H54 (cell line): ENCODE results near the gene DIAPH2.

Experiments used
- DNase-seq: peaks from one replicate; pipeline ENCODE4 v3.0.0; 2011; ENCODE audit warnings: low spot score, mixed read lengths; ENCODE audit not compliant: insufficient read length
- FAIRE-seq: peaks from 3 replicates; lab custom pipeline; 2011; peaks lifted over from hg19 to GRCh38; lab: Jason Lieb, UNC
- POLR2A ChIP-seq: IDR thresholded peaks from 2 replicates; pipeline ENCODE4 v1.6.1; 2011; ENCODE audit warnings: low read depth, mild to moderate bottlenecking, low read length

DIAPH2 gene

DNA sequence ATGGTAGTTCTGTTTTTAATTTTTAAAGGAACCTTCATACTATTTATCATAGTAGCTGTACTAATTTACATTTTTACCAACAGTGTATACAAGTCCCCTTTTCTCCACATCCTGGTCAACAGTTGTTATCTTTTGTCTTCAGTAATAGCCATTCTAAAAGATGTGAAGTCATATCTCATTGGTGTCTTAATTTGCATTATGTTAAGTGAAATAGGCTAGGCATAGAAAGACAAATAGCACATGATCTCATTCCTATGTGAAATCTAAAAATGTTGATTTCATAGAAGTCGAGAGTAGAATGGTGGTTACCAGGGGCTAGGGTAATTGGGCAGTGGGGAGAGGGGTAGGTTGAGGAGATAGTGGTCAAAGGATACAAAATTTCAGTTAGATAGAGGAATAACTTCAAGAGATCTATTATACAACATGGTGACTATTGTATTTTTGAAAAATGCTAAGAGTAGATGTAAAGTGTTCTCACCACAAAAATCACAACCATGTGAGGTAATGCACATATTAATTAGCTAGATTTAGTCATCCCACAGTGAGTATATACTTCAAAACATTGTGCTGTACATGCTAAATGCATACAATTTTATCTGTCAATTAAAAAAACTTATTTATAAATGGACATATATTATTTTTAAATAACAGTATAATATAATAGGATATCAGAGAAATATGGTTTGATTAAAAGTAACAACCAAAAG is 58.9 kb downstream of the DIAPH2 start:
- DNase-seq = no peak
- FAIRE-seq = no peak
- no peak for TF ChIP-seq POLR2A

DNA sequence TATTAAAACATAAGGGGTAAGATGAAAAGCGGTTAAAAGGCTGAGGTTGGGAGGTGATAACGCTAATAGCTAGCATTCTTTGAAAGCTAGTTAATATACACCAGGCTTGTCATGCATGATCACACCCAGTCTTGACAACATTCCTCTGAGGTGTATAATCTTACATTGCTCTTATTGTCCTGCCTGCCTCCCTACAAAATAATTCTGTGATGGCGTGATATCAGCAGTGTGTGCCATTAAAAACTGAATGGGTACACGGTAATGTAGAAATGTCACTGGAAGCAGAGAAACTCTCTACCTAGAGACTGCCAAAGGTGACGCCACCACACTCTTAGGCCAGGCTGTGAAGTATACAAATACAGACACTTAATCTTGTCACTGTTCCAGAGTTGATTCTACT is 68.1 kb downstream of the DIAPH2 start:
- TF ChIP-seq POLR2A = no peak
- DNase-seq = no peak
- FAIRE-seq = no peak

DNA sequence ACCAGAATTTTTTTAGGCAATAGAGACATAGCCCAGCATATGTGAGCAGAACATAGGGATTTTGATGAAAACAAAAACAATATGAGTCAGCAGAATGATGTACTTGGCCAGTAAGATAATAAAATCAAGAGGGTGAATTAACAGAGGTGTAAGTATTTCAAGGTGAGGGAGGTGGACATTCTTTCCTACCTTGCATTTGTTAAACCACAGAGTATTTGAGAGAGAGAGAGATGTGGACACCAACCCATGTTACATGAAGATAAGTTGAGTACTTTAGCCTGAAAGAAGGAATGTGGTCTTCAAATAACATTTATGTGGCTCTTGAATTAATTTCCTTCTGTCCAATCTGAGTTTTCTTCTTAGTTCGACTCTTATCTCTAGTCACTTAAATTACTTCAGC is 68.6 kb downstream of the DIAPH2 start:
- no peak for TF ChIP-seq POLR2A
- FAIRE-seq (no peak), DNase-seq (no peak)

DNA sequence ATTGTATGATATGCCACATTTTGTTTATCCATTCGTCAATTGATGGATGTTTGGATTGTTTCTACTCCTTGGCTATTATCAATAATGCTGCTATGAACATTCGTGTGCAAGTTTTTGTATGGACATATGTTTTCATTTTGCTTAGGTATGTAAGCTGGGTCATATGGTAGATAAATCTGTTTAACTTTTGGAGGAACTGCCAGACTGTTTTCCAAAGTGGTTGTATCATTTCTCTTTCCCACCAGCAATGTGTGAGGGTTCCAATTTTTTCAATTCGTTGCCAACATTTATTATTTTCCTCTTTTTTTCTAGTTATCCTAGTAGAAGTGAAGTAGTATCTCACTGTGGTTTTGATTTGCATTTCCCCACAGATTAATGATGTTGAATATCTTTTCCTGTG is 71.8 kb downstream of the DIAPH2 start:
- TF ChIP-seq POLR2A = no peak
- DNase-seq (no peak), FAIRE-seq (no peak)

DNA sequence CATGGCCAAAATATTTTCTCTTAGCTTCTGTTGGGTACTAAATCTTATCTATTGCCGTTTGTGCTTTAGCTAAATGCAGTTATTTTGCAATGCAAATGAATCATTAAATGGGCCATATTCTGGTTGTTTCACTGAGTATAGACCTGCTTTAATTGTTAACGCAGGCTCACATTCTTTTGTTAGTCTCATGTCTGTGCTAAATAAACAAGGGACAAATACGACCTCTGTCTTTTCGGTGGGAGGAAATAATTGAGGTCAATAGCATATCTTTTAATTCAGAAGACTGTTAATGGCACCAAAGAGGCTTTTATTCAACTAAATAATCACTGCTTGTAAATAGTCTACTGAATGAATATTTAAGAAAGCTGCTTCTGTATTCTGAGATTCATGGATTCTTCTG is 76.9 kb downstream of the DIAPH2 start:
- TF ChIP-seq POLR2A = no peak
- DNase-seq (no peak), FAIRE-seq (no peak)

DNA sequence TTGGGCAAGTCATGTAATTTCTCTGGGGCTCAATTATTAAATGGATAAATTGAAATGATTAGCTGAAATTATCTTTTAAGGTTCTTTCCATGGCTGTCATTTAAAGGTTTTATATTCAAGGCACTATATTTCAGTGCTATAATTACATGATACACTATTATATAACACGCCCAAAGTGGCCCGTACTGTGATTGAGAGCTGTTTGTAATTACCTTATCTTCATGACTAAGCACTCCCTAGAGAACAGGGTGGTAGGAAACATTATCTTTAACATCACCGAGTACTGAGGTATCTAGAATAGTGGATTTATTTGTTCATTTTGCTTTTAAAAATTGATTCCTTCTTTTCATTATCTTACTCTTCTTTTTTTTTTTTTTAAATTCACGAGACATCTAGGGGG is 79.0 kb downstream of the DIAPH2 start:
- no peak for TF ChIP-seq POLR2A
- FAIRE-seq (no peak), DNase-seq (no peak)

GRCh38 chrX:96764864-96765263 is 80.2 kb downstream of the DIAPH2 start:
- FAIRE-seq = no peak
- DNase-seq = no peak
- no peak for TF ChIP-seq POLR2A

- FAIRE-seq (no peak), DNase-seq (no peak)
- TF ChIP-seq POLR2A = no peak
Observed at GRCh38 chrX:96770315-96770714, 85.7 kb downstream of the DIAPH2 start.

DNA sequence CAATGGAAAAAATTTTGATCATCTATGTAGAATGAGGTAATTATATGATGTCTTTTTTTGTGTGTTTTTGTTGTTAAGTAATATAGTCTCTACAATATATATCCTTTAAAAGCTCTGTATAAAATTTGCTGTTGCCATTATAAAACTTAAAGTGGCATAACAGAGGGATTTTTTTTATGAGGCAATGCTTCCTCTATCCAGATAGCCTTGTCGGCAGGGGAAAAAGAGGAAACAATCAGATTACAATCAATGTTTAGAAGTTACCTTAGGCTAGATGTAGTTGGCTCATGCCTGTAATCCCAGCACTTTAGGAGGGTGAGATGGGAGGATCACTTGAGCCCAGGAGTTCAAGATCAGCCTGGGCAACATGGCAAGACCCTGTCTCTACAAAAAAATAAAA is 86.8 kb downstream of the DIAPH2 start:
- no peak for TF ChIP-seq POLR2A

GRCh38 chrX:96774116-96774515 is 89.5 kb downstream of the DIAPH2 start:
- FAIRE-seq (no peak), DNase-seq (no peak)
- TF ChIP-seq POLR2A = no peak

More for the DNA sequence above, 86.8 kb downstream of the DIAPH2 start:
- FAIRE-seq (no peak), DNase-seq (no peak)

DNA sequence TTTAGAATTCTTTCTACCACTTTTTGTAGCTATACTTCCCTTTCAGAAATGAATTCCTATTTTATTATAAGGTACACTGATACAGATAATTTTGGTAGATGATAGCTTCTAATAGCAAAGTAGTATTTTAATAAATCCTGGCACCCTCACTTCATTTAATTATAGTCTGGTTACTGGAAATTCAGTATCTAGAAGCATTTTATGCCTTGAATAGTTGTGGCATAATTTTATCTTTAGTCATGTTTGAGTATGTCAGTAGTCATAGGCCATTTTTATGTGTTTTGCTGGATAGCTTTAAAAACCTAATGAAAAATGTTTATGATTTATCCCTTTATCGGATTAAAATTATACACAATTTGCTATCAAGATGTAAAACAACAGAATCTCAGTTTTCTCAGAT is 92.3 kb downstream of the DIAPH2 start:
- TF ChIP-seq POLR2A = no peak
- no peak for DNase-seq
- no peak for FAIRE-seq

DNA sequence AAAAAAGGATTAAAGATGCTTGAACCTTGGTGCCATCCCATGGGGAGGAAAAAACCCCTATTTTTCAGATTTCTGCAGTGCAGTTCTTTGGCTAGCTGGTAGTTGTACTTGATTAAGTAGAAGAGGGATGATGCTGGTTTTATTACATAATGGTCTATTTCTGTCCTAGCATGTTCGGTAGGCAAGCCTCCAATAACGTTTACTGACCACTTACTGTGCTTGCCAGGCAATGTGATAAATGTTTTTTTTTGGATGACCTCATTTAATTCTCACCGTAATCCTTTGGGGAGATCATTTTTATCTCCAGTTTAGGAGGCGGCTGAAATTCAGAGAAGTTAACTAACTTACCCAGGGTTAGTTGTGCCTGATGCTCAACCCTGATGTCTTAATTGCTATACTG is 106.9 kb downstream of the DIAPH2 start:
- FAIRE-seq (no peak), DNase-seq (no peak)
- no peak for TF ChIP-seq POLR2A

DNA sequence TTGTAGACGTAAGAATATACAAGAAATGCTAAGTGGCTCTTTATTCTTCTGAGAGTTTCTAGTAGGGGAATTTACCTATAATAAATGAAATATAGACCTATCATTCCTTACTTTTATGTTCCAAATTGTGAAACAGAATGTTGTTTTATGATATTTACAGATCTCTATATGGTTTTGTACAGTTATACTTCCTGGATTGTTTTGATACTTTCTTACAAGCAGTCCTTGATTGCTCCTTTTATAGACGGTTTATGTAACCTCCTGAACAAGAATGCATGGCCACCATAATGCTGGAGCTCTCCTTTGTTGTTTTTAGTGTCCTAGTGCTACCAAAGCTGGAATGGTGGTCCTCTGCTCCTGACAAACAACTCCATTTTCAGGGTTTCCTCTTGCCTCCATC is 107.4 kb downstream of the DIAPH2 start:
- no peak for TF ChIP-seq POLR2A
- no peak for FAIRE-seq
- no peak for DNase-seq

GRCh38 chrX:96798982-96799381 is 114.3 kb downstream of the DIAPH2 start:
- no peak for TF ChIP-seq POLR2A
- DNase-seq = no peak
- FAIRE-seq = no peak

DNA sequence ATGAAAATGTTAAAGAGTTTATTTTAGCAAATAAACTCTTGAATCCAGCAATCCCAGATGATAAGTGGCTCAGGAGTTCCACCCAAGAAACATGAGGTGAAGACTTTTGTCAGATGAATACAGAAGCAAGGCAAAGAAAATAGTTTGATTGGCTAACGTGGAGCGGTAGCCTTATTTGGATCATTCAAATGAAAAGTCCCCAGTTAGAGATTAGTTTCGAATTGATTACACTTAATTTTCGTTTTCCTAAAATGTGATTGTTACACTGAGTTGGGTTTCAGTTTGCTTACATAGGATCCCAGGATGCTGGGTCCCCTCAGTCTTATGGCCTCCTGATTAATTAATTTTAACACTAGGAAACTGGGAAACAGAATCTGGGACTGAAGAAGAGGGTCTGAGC is 122.7 kb downstream of the DIAPH2 start:
- TF ChIP-seq POLR2A = no peak
- FAIRE-seq = no peak
- DNase-seq = no peak

- FAIRE-seq = no peak
- no peak for DNase-seq
- TF ChIP-seq POLR2A = no peak
Observed at GRCh38 chrX:96820935-96821334, 136.3 kb downstream of the DIAPH2 start.

- TF ChIP-seq POLR2A = no peak
- FAIRE-seq = no peak
- DNase-seq = no peak
Observed at GRCh38 chrX:96824166-96824565, 139.5 kb downstream of the DIAPH2 start.
